Sciatic nerve (tissue), 2 donors: Measurements from ENCODE around the gene ME2. TPM values are rescaled to one million over a fixed set of nuclear protein-coding genes. Genes with fewer than 3 reads are reported as not detected.
"Not testable (repeated sequence)": the region's sequence is repeated elsewhere in the genome, so short reads cannot be mapped to it uniquely, and the experiment has no call there.

Experiments used
- ATAC-seq: fragments of 200-7000 bp; cut with Tn5 transposase; one replicate; pipeline ENCODE4 v1.9.1; 2020; ENCODE audit warnings: mild to moderate bottlenecking, moderate library complexity
- DNase-seq: peaks from one replicate; pipeline ENCODE4 v3.0.0-alpha.2; 2020; ENCODE audit warnings: low spot score
- intact Hi-C: fragments of 100-400 bp; cut with DNase I; formaldehyde crosslinking; loops from one replicate; pipeline ENCODE4 v1.14.2; 2022
- total RNA-seq: library from RNA; stranded (reverse); fragmentation: NEBNext Ultra II Directional; extraction: Animal tissue kit (Norgen Biotek cat#: 25700); gene quantifications from one replicate; pipeline ENCODE4 v1.2.1, GENCODE V29; 2021
- donor health status: DM: no; HTN: no; CAD: no.
- donor health status: DM: no; HTN: no; CAD: no.

Gene ME2
- total RNA-seq, 1 donor from 2014 or later = 37.1 TPM

DNA sequence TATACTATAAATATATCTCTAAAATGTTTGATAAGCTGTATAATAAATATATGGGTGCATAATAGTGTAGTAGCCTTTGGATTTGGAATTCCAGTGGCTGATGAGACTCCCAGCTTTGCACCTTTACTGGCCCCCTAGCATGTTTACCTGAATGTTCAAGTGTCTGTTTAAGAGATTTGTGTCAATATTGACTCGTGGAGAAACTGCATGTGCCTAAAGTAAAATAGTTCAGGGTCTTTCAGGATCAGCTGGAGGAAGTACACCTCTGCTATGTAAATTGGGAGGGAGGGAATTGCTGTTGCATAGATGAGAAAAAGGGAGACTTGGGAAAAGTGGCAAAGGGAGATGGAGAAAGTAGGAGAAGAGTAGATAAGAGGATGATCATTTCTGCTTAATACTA lies 23.9 kb downstream of the ME2 start:
- no peak for ATAC-seq
- intact Hi-C loops = no loop called here
- DNase-seq = no peak

DNA sequence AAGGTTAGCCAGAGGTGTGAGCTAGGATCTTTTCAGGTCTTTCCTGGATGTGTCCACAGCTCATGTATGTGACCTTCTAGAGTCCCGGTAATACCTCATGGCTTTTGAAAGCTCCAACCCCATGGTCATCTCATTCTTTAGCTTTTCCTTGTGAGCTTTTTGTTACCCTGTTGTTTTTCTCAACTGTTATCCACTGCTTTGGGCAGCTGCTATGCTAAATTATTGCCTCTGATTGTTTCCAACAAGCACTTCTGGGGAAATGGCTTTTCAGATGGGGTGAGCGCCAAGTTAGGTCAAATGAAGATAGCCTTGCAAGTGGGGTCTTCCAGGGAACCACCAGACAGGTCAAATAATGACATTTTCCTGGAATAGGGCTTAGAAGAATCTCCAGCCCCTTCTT lies 27.9 kb downstream of the ME2 start:
- no peak for DNase-seq
- ATAC-seq = no peak
- intact Hi-C loops = no loop called here

DNA sequence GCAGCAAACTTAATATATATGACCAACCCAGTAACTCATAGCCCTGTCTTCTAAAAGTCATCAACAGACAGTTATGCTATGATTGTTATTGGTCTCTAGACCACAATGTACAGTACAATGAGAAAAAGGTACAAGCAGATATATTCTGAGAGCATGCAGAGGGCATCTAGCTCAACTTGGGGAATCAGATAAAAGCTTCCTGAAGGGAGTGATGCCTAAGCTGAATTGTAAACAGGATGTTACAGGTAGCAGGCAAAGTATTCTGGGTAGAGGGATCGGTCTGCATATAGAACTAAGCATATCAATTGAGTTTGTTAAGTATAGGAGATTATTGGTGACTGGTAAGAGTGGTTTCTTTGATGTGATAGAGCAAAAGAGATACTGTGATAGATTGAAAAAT lies 30.3 kb downstream of the ME2 start:
- intact Hi-C loops = no loop called here
- no peak for DNase-seq
- no peak for ATAC-seq

DNA sequence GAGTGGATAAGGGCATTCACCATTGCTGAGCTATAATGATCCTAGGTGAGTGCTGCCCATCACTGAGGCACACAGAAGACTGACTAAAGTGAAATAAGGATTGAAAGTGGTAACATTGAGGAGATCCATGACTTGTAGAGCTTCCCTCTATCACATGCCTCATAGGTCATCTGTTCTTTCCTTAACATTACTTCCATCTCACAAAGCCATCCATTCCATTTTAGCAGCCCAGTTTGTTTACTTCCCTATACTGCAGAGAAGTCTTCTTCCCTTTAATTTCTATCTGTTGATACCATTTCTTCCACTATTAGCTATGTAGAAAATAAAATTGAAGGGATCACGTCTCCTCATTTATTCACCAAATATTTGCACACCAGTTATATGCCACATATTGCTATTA lies 32.1 kb downstream of the ME2 start:
- ATAC-seq = no peak
- DNase-seq = no peak
- intact Hi-C loops = no loop called here

GRCh38 chr18:50917021-50917420 lies 38.1 kb downstream of the ME2 start:
- ATAC-seq (no peak), DNase-seq (no peak)
- intact Hi-C loops = no loop called here

- DNase-seq (no peak), ATAC-seq (no peak)
- intact Hi-C loops = no loop called here
These were observed 39.2 kb downstream of the ME2 start for GRCh38 chr18:50918153-50918552.

DNA sequence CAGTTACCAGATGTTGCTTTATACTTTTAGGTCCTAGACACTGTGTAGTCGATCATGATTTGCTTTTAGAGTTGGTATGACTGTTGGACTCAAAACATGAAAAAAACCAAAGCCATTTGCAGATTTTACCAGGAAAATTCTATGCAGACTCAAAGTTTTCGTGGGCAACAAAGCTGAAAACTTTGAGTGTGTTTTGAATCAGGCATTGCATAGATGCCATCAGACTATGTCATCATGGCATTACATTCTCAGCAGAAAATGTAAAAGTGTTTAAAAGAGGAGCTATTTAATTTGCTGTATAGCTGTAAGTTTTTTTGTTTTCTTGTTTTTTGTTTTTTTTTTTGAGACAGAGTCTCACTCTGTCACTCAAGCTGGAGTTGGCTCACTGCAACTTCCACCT lies 45.5 kb downstream of the ME2 start:
- ATAC-seq = no peak
- intact Hi-C loops = no loop called here
- DNase-seq = no peak

GRCh38 chr18:50926521-50926920 lies 47.6 kb downstream of the ME2 start:
- intact Hi-C loops = no loop called here
- no peak for DNase-seq
- no peak for ATAC-seq

DNA sequence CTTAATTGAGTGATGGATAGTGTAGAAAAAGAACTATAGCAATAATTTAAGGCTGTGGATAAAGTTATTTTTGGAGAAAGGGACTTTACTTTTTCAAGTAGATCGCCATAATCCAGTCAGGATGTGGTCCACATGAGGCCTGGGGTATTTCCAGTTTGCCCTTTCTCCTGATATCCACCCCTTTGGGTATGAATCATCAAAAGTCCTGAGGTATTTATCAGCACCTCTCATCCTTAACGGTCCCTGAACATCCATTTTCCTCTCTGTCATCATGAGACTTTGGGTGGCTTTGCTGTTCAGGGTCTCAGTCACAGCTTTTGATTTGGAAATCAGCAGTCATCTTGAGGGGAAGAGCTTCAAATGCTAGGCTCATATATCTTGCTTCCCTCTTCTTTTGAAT lies 49.6 kb downstream of the ME2 start:
- no peak for DNase-seq
- ATAC-seq = no peak
- intact Hi-C loops = no loop called here

GRCh38 chr18:50933684-50934083 lies 54.8 kb downstream of the ME2 start:
- intact Hi-C loops = no loop called here
- ATAC-seq = no peak

GRCh38 chr18:50934545-50935211 lies 55.8 kb downstream of the ME2 start:
- intact Hi-C loops = no loop called here
- ATAC-seq (no peak), DNase-seq (no peak)

More at GRCh38 chr18:50933684-50934083, 54.8 kb downstream of the ME2 start:
- no peak for DNase-seq

- intact Hi-C loops = no loop called here
- no peak for DNase-seq
- ATAC-seq = no peak
These were observed 56.7 kb downstream of the ME2 start for GRCh38 chr18:50935493-50936191.

DNA sequence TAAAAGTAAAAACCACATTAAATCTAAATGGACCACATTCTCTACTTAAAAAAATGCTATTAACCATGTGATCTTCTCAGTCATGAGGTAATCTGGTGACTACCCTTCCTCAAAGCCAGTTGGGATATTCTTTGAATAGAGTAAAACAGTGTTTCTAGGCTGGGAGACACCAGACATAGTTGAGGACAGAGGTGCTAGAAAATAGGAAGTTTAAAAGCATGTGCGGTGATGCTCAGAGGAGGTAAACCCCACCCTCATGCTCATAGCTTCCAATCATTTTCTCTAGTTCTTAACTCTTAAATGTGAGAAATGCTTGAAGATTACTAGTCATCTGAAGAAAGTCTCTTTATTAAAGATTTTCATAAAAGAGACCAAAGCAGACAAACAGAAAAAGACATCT lies 58.3 kb downstream of the ME2 start:
- intact Hi-C loops = no loop called here
- DNase-seq (no peak), ATAC-seq (no peak)

GRCh38 chr18:50938912-50939311 lies 60.0 kb downstream of the ME2 start:
- intact Hi-C loops = no loop called here
- ATAC-seq = no peak

GRCh38 chr18:50944245-50944932 lies 65.5 kb downstream of the ME2 start:
- ATAC-seq (peak; percentile 68), DNase-seq (no peak)
- intact Hi-C loops = no loop called here

More at GRCh38 chr18:50938912-50939311, 60.0 kb downstream of the ME2 start:
- no peak for DNase-seq

DNA sequence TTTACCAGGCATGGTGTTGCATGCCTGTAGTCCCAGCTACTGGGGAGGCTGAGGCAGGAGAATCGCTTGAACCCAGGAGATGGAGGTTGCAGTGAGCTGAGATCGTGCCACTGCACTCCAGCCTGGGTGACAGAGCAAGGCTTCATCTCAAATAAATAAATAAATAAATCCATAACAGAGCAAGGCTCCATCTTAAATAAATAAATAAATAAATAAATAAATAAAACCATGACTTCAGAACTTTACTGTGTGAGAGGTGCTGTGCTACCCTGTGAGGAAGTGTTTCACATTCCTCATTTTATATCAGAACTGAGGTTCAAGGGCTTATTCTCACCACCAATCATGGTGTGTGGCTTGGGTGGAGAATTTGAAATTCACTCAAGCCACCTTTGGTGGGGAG lies 67.0 kb downstream of the ME2 start:
- intact Hi-C loops, DNase-seq, ATAC-seq: not testable (repeated sequence)

DNA sequence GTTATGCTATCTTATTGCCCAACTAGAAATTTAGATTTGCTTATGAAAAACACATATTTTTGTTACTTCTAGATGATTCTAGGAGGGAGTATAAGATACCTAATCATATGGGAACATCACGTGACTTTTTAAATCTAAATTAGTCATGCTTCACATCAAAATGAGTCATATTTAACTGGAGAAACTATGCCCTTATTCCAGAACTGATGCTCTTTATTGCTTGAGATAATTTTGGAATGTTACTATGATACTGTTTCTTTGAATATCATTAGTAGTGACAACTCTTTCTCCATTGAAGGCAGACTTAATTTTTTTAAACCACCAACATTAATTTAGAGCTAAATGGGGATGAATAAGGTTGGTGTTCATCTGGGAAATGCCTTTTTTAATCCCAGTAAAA lies 69.0 kb downstream of the ME2 start:
- DNase-seq = no peak
- intact Hi-C loops = no loop called here
- no peak for ATAC-seq

DNA sequence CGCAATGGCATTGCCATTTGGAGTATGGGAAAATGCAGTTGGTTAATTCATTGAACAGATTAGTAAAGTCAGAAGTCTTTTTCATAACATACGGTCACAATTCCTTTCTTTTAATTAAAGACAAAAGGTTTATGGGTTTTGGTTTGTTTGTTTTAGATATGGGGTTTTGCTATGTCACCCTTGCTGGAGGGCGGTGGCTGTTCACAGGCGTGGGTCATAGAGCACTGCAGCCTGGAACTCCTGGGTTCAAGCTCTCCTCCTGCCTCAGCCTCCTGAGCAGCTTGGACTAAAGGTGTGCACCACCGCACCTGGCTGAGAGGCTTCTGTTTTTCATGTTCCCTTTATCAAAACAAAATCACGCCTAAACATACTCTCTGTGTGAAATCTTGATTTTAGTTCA lies 70.3 kb downstream of the ME2 start:
- DNase-seq (no peak), ATAC-seq (no peak)
- intact Hi-C loops = no loop called here

GRCh38 chr18:50950626-50951025 lies 71.7 kb downstream of the ME2 start:
- intact Hi-C loops = no loop called here
- no peak for DNase-seq
- no peak for ATAC-seq

DNA sequence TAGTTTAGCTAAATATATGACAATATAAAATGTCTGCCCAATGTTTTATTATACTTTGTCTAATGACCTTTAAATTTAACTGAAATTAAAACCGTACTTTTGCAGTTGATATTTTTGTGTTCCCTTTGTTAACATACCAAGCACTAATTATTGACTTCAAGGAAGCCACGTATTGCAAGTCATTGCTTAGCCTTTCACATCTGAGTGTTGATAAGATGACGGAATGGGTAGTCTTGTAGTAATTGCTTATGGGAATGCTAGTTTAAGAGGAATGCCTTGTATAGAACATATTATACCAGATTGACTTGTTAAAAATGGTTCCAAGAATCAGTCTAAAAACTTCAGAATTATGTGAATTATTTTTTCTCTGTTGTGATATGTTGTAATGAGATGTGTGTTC lies 74.9 kb downstream of the ME2 start:
- intact Hi-C loops = no loop called here
- no peak for DNase-seq
- ATAC-seq = no peak
